Pancreas (tissue), 10 donors: ENCODE measurements around the gene IL4I1. TPM values are rescaled to one million over a fixed set of nuclear protein-coding genes. Genes with fewer than 3 reads are reported as not detected.
"Not testable (repeated sequence)": the region's sequence is repeated elsewhere in the genome, so short reads cannot be mapped to it uniquely, and the experiment has no call there.

Experiments used
- ATAC-seq, 4 donors: fragments of 200-7000 bp; cut with Tn5 transposase; one replicate each; pipeline versions ENCODE4 v1.8.0 to v1.9.1; 2020; ENCODE audit warnings: mild to moderate bottlenecking in 4 of 4, moderate library complexity in 4 of 4
- DNase-seq, 6 donors: peaks; one replicate each; pipeline ENCODE4 v3.0.0-alpha.2; 2020
- FAIRE-seq: peaks from 2 replicates; lab custom pipeline; 2012; peaks lifted over from hg19 to GRCh38; lab: Jason Lieb, UNC
- H3K27ac ChIP-seq, 4 donors: fragments of 200-600 bp; sonication (generic); 1 replicate in 3 of 4; 2 replicates in 1 of 4; pipeline versions ENCODE4 v1.5.0 to v1.8.0; 2020
- H3K27me3 ChIP-seq, 4 donors: fragments of 200-600 bp; one replicate each; pipeline ENCODE4 v1.8.0; 2021
- H3K36me3 ChIP-seq, 3 donors: fragments of 200-600 bp; sonication (generic) in 1 of 3; one replicate each; pipeline versions ENCODE4 v1.5.0 to v1.8.0; 2020 to 2021
- H3K4me1 ChIP-seq, 3 donors: fragments of 200-600 bp; one replicate each; pipeline ENCODE4 v1.8.0; 2021
- H3K4me3 ChIP-seq, 4 donors: fragments of 200-600 bp; sonication (generic) in 2 of 4; one replicate each; pipeline versions ENCODE4 v1.5.0 to v1.8.0; 2020 to 2021
- H3K9me3 ChIP-seq, 4 donors: fragments of 200-600 bp; one replicate each; pipeline ENCODE4 v1.8.0; 2021
- WGBS, 2 donors: extraction: QIAGEN DNeasy Blood & Tissue Kit; methylation state at CpG; one replicate each; pipeline ENCODE4 v1.1.7; 2013; 5-methylcytosine and 5-hydroxymethylcytosine counted together
- intact Hi-C, 3 donors: fragments of 100-400 bp; cut with DNase I; formaldehyde crosslinking; loops; one replicate each; pipeline versions ENCODE4 v1.11.1 to v1.14.2; 2022
- polyA plus RNA-seq, 2 donors: library from polyadenylated mRNA; stranded (reverse); fragments of 200-250 nt; gene quantifications; one replicate each; pipeline ENCODE4 v1.2.3, GENCODE V29; 2013
- total RNA-seq, 6 donors: library from RNA; stranded (reverse); fragmentation: NEBNext Ultra II Directional in 4 of 6; extraction: Animal tissue kit (Norgen Biotek cat#: 25700) in 4 of 6; gene quantifications; one replicate each; pipeline versions ENCODE4 v1.2.1 to v1.2.4, GENCODE V29; 2021 to 2023
- TF ChIP-seq, protein P1 (sequence below), 4 donors: fragments of 200-600 bp; sonication (generic) in 3 of 4; IDR thresholded peaks; one replicate each; pipeline versions ENCODE4 v1.5.0 to v1.8.0; 2021; ENCODE audit warnings: antibody characterized with exemption in 4 of 4
- donor health status: healthy with polysubstance abuse.
- donor health status: DM: no; HTN: no; CAD: no; lungs with moderate emphysema.
- donor health status: DM: no; HTN: no; CAD: no.
- donor health status: control.
- donor health status: control.
- donor health status: Bipolar disorder and iron deficiency.
- donor health status: DM: yes; HTN: yes; CAD: no.
- donor health status: DM: no; HTN: no; CAD: no.
- donor health status: DM: no; HTN: no; CAD: no.
- donor health status: DM: yes; HTN: yes; CAD: no.

IL4I1 gene, protein sequence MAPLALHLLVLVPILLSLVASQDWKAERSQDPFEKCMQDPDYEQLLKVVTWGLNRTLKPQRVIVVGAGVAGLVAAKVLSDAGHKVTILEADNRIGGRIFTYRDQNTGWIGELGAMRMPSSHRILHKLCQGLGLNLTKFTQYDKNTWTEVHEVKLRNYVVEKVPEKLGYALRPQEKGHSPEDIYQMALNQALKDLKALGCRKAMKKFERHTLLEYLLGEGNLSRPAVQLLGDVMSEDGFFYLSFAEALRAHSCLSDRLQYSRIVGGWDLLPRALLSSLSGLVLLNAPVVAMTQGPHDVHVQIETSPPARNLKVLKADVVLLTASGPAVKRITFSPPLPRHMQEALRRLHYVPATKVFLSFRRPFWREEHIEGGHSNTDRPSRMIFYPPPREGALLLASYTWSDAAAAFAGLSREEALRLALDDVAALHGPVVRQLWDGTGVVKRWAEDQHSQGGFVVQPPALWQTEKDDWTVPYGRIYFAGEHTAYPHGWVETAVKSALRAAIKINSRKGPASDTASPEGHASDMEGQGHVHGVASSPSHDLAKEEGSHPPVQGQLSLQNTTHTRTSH
- total RNA-seq (1 to 10 TPM in 2 of 6 donors, under 1 TPM in 4; 0.23 to 4.0 (median 0.63) TPM), polyA plus RNA-seq (1 to 10 TPM in 1 of 2 donors, under 1 TPM in 1; 0.45 to 1.1 TPM)

DNA sequence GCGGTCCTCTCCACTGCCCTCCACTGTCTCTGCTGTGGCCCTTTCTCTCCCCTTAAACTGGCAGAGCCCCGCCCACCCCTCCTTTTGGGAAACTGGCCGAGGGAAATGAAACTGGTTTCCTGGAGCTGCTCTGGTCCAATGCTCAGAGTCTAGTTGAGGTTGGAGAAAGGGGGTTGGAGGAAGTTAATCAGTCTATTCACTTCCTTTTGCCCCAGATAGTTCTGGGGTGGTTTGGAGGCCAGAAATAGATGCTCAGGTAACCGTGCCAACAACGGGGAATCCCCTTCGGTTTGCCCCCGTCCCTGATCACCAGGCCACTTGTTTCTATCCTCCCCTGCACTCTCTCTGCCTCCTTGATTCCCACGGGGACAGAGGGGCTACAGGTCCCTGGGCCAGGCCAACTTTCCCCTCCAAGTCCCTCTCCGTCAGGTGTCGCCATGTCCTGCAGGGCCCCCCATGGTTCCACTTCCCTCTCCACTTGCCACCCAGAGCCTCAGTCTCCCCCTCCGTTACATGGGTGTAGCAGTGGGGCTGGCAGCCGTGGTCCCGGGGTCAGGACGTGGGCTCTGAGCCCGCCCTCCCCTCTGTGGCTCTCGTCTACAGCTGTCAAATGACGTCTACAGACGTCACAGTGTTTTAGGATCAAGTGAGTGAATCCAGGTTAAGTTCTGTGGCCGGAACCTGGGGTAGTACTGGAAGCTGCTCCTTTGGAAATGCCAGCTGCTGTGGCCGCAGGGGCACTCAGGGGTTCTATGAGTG is at the start of gene IL4I1:
Gene IL4I1, minus strand, starts transcription at position 25 of the 759 bp plus-strand sequence. CDS start 727 bp downstream, outside the sequence.
- TF ChIP-seq, protein P1, sequence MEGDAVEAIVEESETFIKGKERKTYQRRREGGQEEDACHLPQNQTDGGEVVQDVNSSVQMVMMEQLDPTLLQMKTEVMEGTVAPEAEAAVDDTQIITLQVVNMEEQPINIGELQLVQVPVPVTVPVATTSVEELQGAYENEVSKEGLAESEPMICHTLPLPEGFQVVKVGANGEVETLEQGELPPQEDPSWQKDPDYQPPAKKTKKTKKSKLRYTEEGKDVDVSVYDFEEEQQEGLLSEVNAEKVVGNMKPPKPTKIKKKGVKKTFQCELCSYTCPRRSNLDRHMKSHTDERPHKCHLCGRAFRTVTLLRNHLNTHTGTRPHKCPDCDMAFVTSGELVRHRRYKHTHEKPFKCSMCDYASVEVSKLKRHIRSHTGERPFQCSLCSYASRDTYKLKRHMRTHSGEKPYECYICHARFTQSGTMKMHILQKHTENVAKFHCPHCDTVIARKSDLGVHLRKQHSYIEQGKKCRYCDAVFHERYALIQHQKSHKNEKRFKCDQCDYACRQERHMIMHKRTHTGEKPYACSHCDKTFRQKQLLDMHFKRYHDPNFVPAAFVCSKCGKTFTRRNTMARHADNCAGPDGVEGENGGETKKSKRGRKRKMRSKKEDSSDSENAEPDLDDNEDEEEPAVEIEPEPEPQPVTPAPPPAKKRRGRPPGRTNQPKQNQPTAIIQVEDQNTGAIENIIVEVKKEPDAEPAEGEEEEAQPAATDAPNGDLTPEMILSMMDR (IDR thresholded peaks at IDR 0.05) = no peak
- Histone ChIP-seq H3K27ac (peak within 1 kb of the TSS in 2 of 4 donors; percentile 13 to 62), H3K4me1 (no peaks in the 10 kb centered on the region), H3K27me3 (no peaks in the 10 kb centered on the region), H3K36me3 (no peaks in the 10 kb centered on the region), H3K9me3 (no peaks in the 10 kb centered on the region), H3K4me3 (no peak within 1 kb of the TSS)
- FAIRE-seq (no peak), DNase-seq (no peak), ATAC-seq (peak in 3 of 4 donors; percentile 19 to 70 (median 65))
- 43 to 46% methylated on average over 19 of the region's 20 CpGs for WGBS, 2 donors
- intact Hi-C loops = no loop called here

DNA sequence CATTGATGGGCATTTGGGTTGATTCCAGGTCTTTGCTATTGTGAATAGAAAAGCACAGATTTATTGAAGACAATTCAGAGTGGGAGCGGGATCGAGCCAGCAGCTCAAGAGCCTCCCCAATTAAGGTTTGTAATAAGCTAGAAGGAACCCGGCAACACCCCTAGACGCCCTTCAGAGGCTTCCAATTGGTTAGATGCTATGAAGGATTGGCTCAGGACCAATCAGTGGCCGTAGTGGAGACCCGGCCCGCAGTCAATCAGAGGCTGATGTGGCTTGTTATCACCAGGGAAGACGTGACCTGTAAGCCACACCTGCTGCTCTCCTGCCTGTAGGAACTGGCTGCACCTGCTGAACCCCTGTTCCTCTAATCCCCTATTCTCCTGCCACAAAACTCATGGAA is 49.7 kb upstream of the IL4I1 start:
- intact Hi-C loops = no loop called here
- DNase-seq (peak in 1 of 6 donors; percentile 14), ATAC-seq (no peak), FAIRE-seq (no peak)
- no peaks in the 10 kb centered on the region for H3K9me3 ChIP-seq
- H3K27ac ChIP-seq = no peak overlapping the region
- peaks cover under 1 to 14% (median 2%) of the 10 kb centered on the region in 3 donors for H3K4me1 ChIP-seq
- WGBS, 2 donors = 62 to 67% methylated on average over 8 of the region's 8 CpGs
- H3K27me3 ChIP-seq = no peaks in the 10 kb centered on the region
- no peaks in the 10 kb centered on the region for H3K36me3 ChIP-seq
- TF ChIP-seq, protein P1 (IDR thresholded peaks at IDR 0.05) = no peak
- no peak overlapping the region for H3K4me3 ChIP-seq

DNA sequence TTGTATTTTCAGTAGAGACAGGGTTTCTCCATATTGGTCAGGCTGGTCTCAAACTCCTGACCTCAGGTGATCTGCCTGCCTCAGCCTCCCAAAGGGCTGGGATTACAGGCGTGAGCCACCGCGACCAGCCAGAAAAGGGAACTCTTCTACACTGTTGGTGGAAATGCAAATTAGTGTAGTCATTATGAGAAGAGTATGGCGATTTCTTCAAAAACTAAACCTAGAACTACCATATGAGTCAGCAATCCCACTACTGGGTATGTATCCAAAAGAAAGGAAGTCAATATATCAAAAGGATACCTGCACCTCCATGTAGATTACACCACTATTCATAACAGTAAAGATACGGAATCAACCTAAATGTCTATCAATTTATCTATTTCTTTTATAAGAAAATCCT is 47.9 kb upstream of the IL4I1 start:
- H3K4me3 ChIP-seq, H3K9me3 ChIP-seq, H3K4me1 ChIP-seq, H3K27ac ChIP-seq, FAIRE-seq, DNase-seq, ATAC-seq, intact Hi-C loops, H3K27me3 ChIP-seq, H3K36me3 ChIP-seq: not testable (repeated sequence)
- WGBS, 2 donors = 77 to 87% methylated on average over 5 of the region's 5 CpGs

DNA sequence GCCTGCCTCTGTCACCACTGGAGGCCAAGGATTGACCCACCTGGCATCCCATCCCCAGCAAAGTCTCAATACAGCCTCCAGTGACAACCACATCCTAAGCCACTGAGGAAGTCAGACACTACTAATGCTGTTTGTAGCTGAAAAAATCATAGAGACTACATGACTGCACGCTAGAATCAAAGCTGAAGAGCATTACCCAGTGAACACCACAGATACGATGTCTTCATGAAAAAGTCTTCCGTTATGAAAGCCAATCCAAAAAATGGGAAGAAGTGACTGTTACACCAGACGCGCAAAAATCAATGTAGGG is 43.8 kb upstream of the IL4I1 start:
- whole genome bisulfite sequencing, 2 donors = 89 to 93% methylated on average over 5 of the region's 5 CpGs
- DNase-seq (no peak), FAIRE-seq (no peak), ATAC-seq (no peak)
- H3K27me3 ChIP-seq = no peaks in the 10 kb centered on the region
- intact Hi-C loops = no loop called here
- TF ChIP-seq, protein P1 (IDR thresholded peaks at IDR 0.05) = no peak
- peaks cover 0 to 16% (median 3%) of the 10 kb centered on the region in 3 donors for H3K4me1 ChIP-seq
- H3K9me3 ChIP-seq = no peaks in the 10 kb centered on the region
- no peak overlapping the region for H3K4me3 ChIP-seq
- no peaks in the 10 kb centered on the region for H3K36me3 ChIP-seq
- H3K27ac ChIP-seq = no peak overlapping the region
